ENCODE data around the gene PDRG1. TPM values are rescaled to one million over a fixed set of nuclear protein-coding genes. Genes with fewer than 3 reads are reported as not detected.

PDRG1 gene
- polyA plus RNA-seq, 3 donors: 3.5 to 4.4 (median 3.7) TPM

GRCh38 chr20:31981784-31982183, 29.9 kb upstream of the PDRG1 start:
- Mint-ChIP-seq H3K4me1 (no peaks in the 10 kb centered on the region), H3K9me3 (peaks cover 0 to 2% (median 0%) of the 10 kb centered on the region in 7 donors), H3K27ac (no peak overlapping the region), H3K4me3 (no peak overlapping the region), H3K36me3 (no peaks in the 10 kb centered on the region), H3K27me3 (ENCODE audit: low read depth in 3 of 3) (peaks cover 3 to 19% (median 10%) of the 10 kb centered on the region in 3 donors)
- H3K4me1 ChIP-seq (ENCODE audit: control insufficient read depth in 1 of 2, insufficient read depth in 2 of 2, low read length in 2 of 2): no peaks in the 10 kb centered on the region
- H3K27me3 ChIP-seq (ENCODE audit: control insufficient read depth in 2 of 2, insufficient read depth in 2 of 2, low read length in 2 of 2): no peaks in the 10 kb centered on the region
- no peaks in the 10 kb centered on the region for H3K36me3 ChIP-seq (replicated peaks in 1 of 2; ENCODE audit: control insufficient read depth in 1 of 2, insufficient read depth in 2 of 2, low read length in 2 of 2)
- intact Hi-C loops (cut with micrococcal nuclease): no loop called here
- H3K9ac ChIP-seq (ENCODE audit: insufficient read depth, low read length, poor library complexity, severe bottlenecking): no peak overlapping the region
- H4K20me1 ChIP-seq (ENCODE audit: insufficient read depth, low read length): no peaks in the 10 kb centered on the region
- no peaks in the 10 kb centered on the region for H3K9me3 ChIP-seq (replicated peaks in 1 of 2; ENCODE audit: control insufficient read depth in 1 of 2, insufficient read depth in 1 of 2, low read length in 2 of 2)
- 86% methylated on average over 2 of the region's 2 CpGs for WGBS (ENCODE audit: insufficient coverage)
- H2AFZ ChIP-seq (ENCODE audit: insufficient read depth, low read depth, low read length, poor library complexity, severe bottlenecking): no peak overlapping the region
- H3K27ac ChIP-seq (ENCODE audit: low read depth in 1 of 2, low read length in 2 of 2): no peak overlapping the region
- no peak overlapping the region for H3K4me2 ChIP-seq (replicated peaks; ENCODE audit: extremely low read depth, low read length, poor library complexity, severe bottlenecking)
- no peak overlapping the region for H3K4me3 ChIP-seq (replicated peaks in 1 of 3; ENCODE audit: low read depth in 2 of 3, low read length in 3 of 3)
- no peak for DNase-seq
- no peak for TF ChIP-seq CTCF (IDR thresholded peaks at IDR 0.05)
- H3K79me2 ChIP-seq (ENCODE audit: insufficient read depth, low read length): no peaks in the 10 kb centered on the region

GRCh38 chr20:31979713-31980426, 28.0 kb upstream of the PDRG1 start:
- DNase-seq: no peak
- Mint-ChIP-seq H3K36me3 (no peaks in the 10 kb centered on the region), H3K27me3 (ENCODE audit: low read depth in 3 of 3) (peaks cover 3 to 19% (median 15%) of the 10 kb centered on the region in 3 donors), H3K4me3 (no peak overlapping the region), H3K4me1 (no peaks in the 10 kb centered on the region), H3K9me3 (peaks cover 0 to 2% (median 0%) of the 10 kb centered on the region in 7 donors), H3K27ac (no peak overlapping the region)
- Histone ChIP-seq H3K27ac (ENCODE audit: low read depth in 1 of 2, low read length in 2 of 2) (no peak overlapping the region), H4K20me1 (ENCODE audit: insufficient read depth, low read length) (no peaks in the 10 kb centered on the region), H3K9me3 (replicated peaks in 1 of 2; ENCODE audit: control insufficient read depth in 1 of 2, insufficient read depth in 1 of 2, low read length in 2 of 2) (no peaks in the 10 kb centered on the region), H3K27me3 (ENCODE audit: control insufficient read depth in 2 of 2, insufficient read depth in 2 of 2, low read length in 2 of 2) (no peaks in the 10 kb centered on the region), H3K4me3 (replicated peaks in 1 of 3; ENCODE audit: low read depth in 2 of 3, low read length in 3 of 3) (no peak overlapping the region), H3K4me1 (ENCODE audit: control insufficient read depth in 1 of 2, insufficient read depth in 2 of 2, low read length in 2 of 2) (no peaks in the 10 kb centered on the region), H3K36me3 (replicated peaks in 1 of 2; ENCODE audit: control insufficient read depth in 1 of 2, insufficient read depth in 2 of 2, low read length in 2 of 2) (no peaks in the 10 kb centered on the region), H2AFZ (ENCODE audit: insufficient read depth, low read depth, low read length, poor library complexity, severe bottlenecking) (no peak overlapping the region), H3K4me2 (replicated peaks; ENCODE audit: extremely low read depth, low read length, poor library complexity, severe bottlenecking) (no peak overlapping the region), H3K9ac (ENCODE audit: insufficient read depth, low read length, poor library complexity, severe bottlenecking) (no peak overlapping the region), H3K79me2 (ENCODE audit: insufficient read depth, low read length) (no peaks in the 10 kb centered on the region)
- intact Hi-C loops (cut with micrococcal nuclease): no loop called here
- TF ChIP-seq CTCF (IDR thresholded peaks at IDR 0.05): no peak
- WGBS (ENCODE audit: insufficient coverage): 17% methylated on average over 1 of the region's 6 CpGs
